WTC11 (cell line): ENCODE measurements around the gene SMIM44. TPM values are rescaled to one million over a fixed set of nuclear protein-coding genes. Genes with fewer than 3 reads are reported as not detected.
A peak's percentile ranks its signal among the peaks of the same experiment; 100 is the strongest.

Experiments
- ATAC-seq: fragments of 200-7000 bp; cut with Tn5 transposase; 2 replicates; pipeline ENCODE4 v1.10.0; 2021; ENCODE audit warnings: mild to moderate bottlenecking, moderate library complexity
- CTCF ChIA-PET: fragments of 300-600 bp; sonication (Branson Sonifier 250); formaldehyde crosslinking; loops from one replicate; lab custom pipeline; 2021; ENCODE audit warnings: antibody characterized with exemption; lab: Charles Lee
- POLR2A ChIA-PET: fragments of 350-600 bp; sonication (Branson Sonifier 250); formaldehyde crosslinking; loops from one replicate; lab custom pipeline; 2021; ENCODE audit warnings: antibody characterized with exemption; lab: Charles Lee
- DNase-seq: peaks from one replicate; pipeline ENCODE4 v3.0.0; 2021; ENCODE audit warnings: low spot score
- H3K27ac Mint-ChIP-seq: 2 replicates; pipeline ENCODE4 v1.8.0; 2021; ENCODE audit warnings: mixed read lengths
- H3K27me3 Mint-ChIP-seq: 2 replicates; pipeline ENCODE4 v1.8.0; 2021; ENCODE audit warnings: low read depth, mild to moderate bottlenecking, moderate library complexity, mixed read lengths
- H3K36me3 Mint-ChIP-seq: 2 replicates; pipeline ENCODE4 v1.8.0; 2021; ENCODE audit warnings: mixed read lengths
- H3K4me1 Mint-ChIP-seq: 2 replicates; pipeline ENCODE4 v1.8.0; 2022; ENCODE audit warnings: mixed read lengths
- H3K4me3 Mint-ChIP-seq: 2 replicates; pipeline ENCODE4 v1.8.0; 2021; ENCODE audit warnings: mild to moderate bottlenecking, moderate library complexity, mixed read lengths
- H3K9me3 Mint-ChIP-seq: 2 replicates; pipeline ENCODE4 v1.8.0; 2021; ENCODE audit warnings: mixed read lengths
- AFF4 ChIP-seq: sonication (generic); formaldehyde crosslinking; IDR thresholded peaks from 2 replicates; pipeline ENCODE4 v1.8.1; 2023; ENCODE audit warnings: mild to moderate bottlenecking, missing genetic modification reagents, borderline replicate concordance
- E2F1 ChIP-seq: sonication (generic); formaldehyde crosslinking; IDR thresholded peaks from 2 replicates; pipeline ENCODE4 v1.8.0; 2022; ENCODE audit warnings: mild to moderate bottlenecking, missing genetic modification reagents
- E2F5 ChIP-seq: sonication (generic); formaldehyde crosslinking; IDR thresholded peaks from 2 replicates; pipeline ENCODE4 v1.8.1; 2022; ENCODE audit warnings: mild to moderate bottlenecking, moderate library complexity, missing genetic modification reagents
- FOXP4 ChIP-seq: sonication (generic); formaldehyde crosslinking; IDR thresholded peaks from 2 replicates; pipeline ENCODE4 v1.8.0; 2022; ENCODE audit warnings: mild to moderate bottlenecking, missing genetic modification reagents
- HMGXB4 ChIP-seq: sonication (generic); formaldehyde crosslinking; IDR thresholded peaks from 2 replicates; pipeline ENCODE4 v1.8.1; 2023; ENCODE audit warnings: mild to moderate bottlenecking, moderate library complexity, missing genetic modification reagents
- KAT7 ChIP-seq: sonication (generic); formaldehyde crosslinking; IDR thresholded peaks from 2 replicates; pipeline ENCODE4 v1.8.1; 2023; ENCODE audit warnings: missing genetic modification reagents, mild to moderate bottlenecking, borderline replicate concordance
- NFATC4 ChIP-seq: fragments of 250-450 bp; sonication (Bioruptor Pico); IDR thresholded peaks from 2 replicates; pipeline ENCODE4 v1.9.0; 2021; ENCODE audit warnings: mild to moderate bottlenecking
- NR1H2 ChIP-seq: sonication (generic); formaldehyde crosslinking; IDR thresholded peaks from 2 replicates; pipeline ENCODE4 v1.9.0; 2021; ENCODE audit warnings: mild to moderate bottlenecking, moderate library complexity, missing genetic modification reagents
- SP1 ChIP-seq: sonication (generic); formaldehyde crosslinking; conservative IDR thresholded peaks from 2 replicates; pipeline ENCODE4 v1.8.1; 2022; ENCODE audit warnings: missing genetic modification reagents
- TCF7 ChIP-seq: sonication (generic); formaldehyde crosslinking; IDR thresholded peaks from 2 replicates; pipeline ENCODE4 v1.8.0; 2022; ENCODE audit warnings: mild to moderate bottlenecking, low read depth, missing genetic modification reagents, moderate library complexity
- USF1 ChIP-seq: sonication (generic); formaldehyde crosslinking; IDR thresholded peaks from 2 replicates; pipeline ENCODE4 v1.8.0; 2022; ENCODE audit warnings: mild to moderate bottlenecking, missing genetic modification reagents
- ZNF138 ChIP-seq: sonication (generic); formaldehyde crosslinking; conservative IDR thresholded peaks from 2 replicates; pipeline ENCODE4 v1.8.1; 2022; ENCODE audit warnings: mild to moderate bottlenecking, moderate library complexity, missing genetic modification reagents
- ZNF263 ChIP-seq: sonication (generic); formaldehyde crosslinking; IDR thresholded peaks from 2 replicates; pipeline ENCODE4 v1.8.1; 2022; ENCODE audit warnings: low read depth, mild to moderate bottlenecking, moderate library complexity, missing genetic modification reagents
- ZNF671 ChIP-seq: fragments of 250-450 bp; sonication (Bioruptor Pico); IDR thresholded peaks from 2 replicates; pipeline ENCODE4 v1.8.0; 2021; ENCODE audit warnings: mild to moderate bottlenecking
- total RNA-seq: library from RNA; stranded (reverse); gene quantifications from 3 replicates; pipeline ENCODE4 v1.2.3, GENCODE V29; 2021

SMIM44 gene
- total RNA-seq, 1 experiment from 2014 or later, result not detected

GRCh38 chr19:3434630-3435553 lies 48.3 kb downstream of the SMIM44 start (continued):
- peak; percentile 58; the same call in 1 of the 2 replicates for TF ChIP-seq HMGXB4 (CRISPR knock-in tag)
- no peak for TF ChIP-seq ZNF263
- TF ChIP-seq ZNF671 (CRISPR knock-in tag), result 0 out of 2 replicates have a peak, but pooled peaks have one; percentile 59
- peak; percentile 69 for TF ChIP-seq SP1 (CRISPR knock-in tag)
- TF ChIP-seq USF1 (CRISPR knock-in tag), result peak; percentile 40; the same call in 1 of the 2 replicates
- no peak for TF ChIP-seq E2F1 (CRISPR knock-in tag)
- TF ChIP-seq E2F5 (CRISPR knock-in tag), result peak; percentile 80; the same call in 1 of the 2 replicates
- no peak for TF ChIP-seq AFF4
- no peak for TF ChIP-seq NR1H2 (CRISPR knock-in tag)

- no peaks in the 10 kb centered on the region for H3K36me3 Mint-ChIP-seq
- peaks cover 9% of the 10 kb centered on the region for H3K4me1 Mint-ChIP-seq
- ChIA-PET POLR2A (interaction anchor here (1.5 kb wide), 1 partner anchor 70 kb away, joined by 5 read pairs; no protein-coding TSS in a partner anchor), CTCF (interaction anchor here (0.6 to 1.4 kb wide), 3 partner anchors 51 to 1430 kb away, joined by 3 to 5 read pairs (median 4); no protein-coding TSS in a partner anchor)
- peak overlapping the region; percentile 96 for H3K4me3 Mint-ChIP-seq
- DNase-seq, result no peak
- H3K27me3 Mint-ChIP-seq, result peaks cover 6% of the 10 kb centered on the region; the same call in 1 of the 2 replicates
- H3K9me3 Mint-ChIP-seq, result 0 out of 2 replicates have a peak, but pooled peaks cover 6% of the 10 kb centered on the region
- peak overlapping the region; percentile 99; the same call in 1 of the 2 replicates for H3K27ac Mint-ChIP-seq
- ATAC-seq, result no peak
- no peak for TF ChIP-seq FOXP4 (CRISPR knock-in tag)
- no peak for TF ChIP-seq NFATC4 (CRISPR knock-in tag)
- TF ChIP-seq AFF4, result no peak
- TF ChIP-seq TCF7 (CRISPR knock-in tag), result no peak
- no peak for TF ChIP-seq KAT7 (CRISPR knock-in tag)
- TF ChIP-seq ZNF138 (CRISPR knock-in tag), result no peak
- no peak for TF ChIP-seq USF1 (CRISPR knock-in tag)
- no peak for TF ChIP-seq E2F1 (CRISPR knock-in tag)
- TF ChIP-seq SP1 (CRISPR knock-in tag), result no peak
These were observed 49.3 kb downstream of the SMIM44 start for GRCh38 chr19:3433805-3434540.
